Measurements from ENCODE around the gene GLDN.

Gene GLDN

GRCh38 chr15:51341366-51342226 lies at the start of gene GLDN:
GLDN (plus strand) TSS chr15:51341655; CDS start chr15:51341685, 30 bp downstream.
- DNase-seq = no peak

GRCh38 chr15:51298620-51299019 lies 42.8 kb upstream of the GLDN start:
- no peak for DNase-seq

DNA sequence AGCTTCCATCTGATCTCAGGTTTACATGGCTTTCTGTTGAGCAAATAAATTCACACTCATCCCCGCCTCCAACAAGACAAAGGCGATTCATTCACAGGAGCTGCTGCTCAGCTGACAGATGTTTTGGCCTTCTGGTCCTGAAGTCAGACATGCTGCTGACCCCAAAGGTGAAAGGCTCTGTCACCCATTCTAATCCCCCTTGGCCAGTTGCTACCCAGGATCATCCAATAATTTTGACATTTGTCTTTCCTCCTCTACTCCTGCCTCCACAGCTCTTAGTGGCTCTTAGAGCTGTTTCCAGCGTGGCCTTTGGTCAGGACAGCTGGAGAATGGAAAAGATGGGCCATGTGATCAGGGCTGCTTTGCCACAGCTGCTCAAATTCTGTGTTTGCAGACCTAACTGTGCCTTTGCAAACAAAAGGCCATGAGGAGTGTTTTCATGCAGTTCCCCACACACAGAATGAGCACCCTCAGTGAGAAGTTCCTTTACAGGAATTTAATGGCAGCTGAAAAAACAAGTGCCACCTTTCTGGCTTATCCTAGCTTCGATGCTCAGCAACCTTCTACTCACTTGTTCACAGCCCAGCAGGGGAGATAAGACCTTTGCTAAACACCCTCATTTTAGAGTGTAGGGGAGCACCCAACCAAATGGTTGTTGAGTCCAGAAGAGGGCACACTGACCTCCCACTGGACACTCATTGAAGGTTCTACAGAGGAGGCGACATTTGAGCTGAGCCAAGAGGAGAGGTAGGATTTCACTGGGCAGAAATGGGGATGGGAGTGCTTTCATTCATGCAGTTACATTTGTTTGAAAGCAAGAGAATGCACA lies 42.1 kb upstream of the GLDN start:
- no peak for DNase-seq

DNA sequence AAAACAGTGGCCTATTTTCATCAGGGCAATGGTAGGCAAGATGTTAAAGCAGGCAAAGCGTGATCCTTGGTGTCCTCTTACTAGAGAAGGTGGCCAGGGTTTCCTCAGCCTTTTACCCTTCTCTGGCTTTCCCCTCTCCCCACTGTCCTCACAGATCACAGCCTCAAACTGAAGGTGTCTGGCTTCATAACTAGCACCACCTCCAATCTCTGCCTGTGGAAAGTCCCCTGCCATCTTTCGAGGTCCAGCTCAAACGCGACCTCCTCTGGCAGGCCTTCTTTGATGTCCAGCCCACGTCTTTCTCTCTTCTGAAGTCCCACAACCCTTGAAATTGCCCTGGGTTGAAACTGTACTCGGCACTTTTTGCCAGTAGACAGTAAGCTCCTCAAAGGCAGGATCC lies 39.0 kb upstream of the GLDN start:
- DNase-seq = no peak

DNA sequence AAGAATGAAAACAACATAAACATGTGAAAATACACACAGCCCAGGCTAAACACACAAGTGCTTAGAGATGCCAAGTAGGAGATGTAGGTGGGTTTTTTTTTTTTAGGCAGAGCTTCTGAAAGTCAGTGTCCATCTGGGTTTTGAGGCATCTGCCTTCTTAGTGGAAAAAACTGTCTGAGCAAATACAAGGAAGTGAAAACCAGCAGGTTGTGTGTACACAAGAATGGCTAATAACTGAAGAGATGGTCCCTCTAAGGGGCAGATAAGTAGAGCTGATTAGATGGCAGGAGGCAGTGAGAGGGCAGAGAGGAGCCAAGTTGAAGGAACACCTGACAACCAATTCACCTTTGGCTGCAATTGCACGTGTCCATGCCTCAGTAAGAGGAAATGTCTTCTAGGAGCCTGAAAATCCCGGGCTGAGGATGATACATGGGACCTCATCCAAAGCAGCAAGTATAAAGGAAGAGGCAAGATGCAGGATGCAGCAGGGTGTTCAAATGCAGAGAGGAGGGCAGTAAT lies 37.9 kb upstream of the GLDN start:
- no peak for DNase-seq

- no peak for DNase-seq
Observed at GRCh38 chr15:51307325-51307724, 34.1 kb upstream of the GLDN start.

DNA sequence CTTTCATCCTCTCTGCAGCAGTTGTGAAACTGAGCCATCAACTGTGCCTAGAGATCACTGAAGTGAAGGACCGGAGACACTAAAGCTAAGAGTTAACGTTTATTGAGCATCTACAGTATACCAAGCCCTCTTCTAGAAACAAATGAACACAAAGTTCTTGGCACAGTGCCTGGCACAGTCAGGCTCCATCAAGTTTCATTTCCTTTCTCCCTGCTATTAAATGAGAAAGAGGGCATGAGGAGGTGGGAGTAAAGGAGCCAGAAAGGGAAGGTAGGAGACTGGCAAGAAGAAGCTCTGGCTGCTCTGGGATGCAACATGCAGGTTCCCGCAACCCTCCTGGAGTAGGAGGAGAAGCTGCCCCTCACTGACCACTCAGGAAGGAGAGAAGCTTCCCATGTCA lies 33.6 kb upstream of the GLDN start:
- DNase-seq = no peak

- no peak for DNase-seq
Observed at GRCh38 chr15:51310064-51310463, 31.4 kb upstream of the GLDN start.

- DNase-seq = no peak
Observed at GRCh38 chr15:51311510-51311909, 29.9 kb upstream of the GLDN start.

GRCh38 chr15:51312166-51313073 lies 29.0 kb upstream of the GLDN start:
- DNase-seq = no peak

DNA sequence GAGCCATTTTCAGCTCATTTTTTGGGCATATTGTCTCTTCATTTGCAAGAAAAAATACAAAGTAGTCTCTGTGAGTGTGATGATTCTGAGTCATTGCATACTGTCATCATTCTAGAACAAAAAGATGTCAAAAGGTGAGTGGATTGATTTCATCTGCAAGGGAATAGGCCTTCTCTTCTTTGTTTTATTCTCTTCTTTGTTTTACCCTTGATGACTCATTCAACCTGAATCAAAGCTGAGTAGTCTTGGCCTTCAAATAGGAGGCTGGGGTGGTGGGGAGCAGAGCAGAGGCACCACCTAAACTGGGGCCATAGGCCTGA lies 28.4 kb upstream of the GLDN start:
- no peak for DNase-seq

GRCh38 chr15:51313644-51314280 lies 27.7 kb upstream of the GLDN start:
- no peak for DNase-seq

DNA sequence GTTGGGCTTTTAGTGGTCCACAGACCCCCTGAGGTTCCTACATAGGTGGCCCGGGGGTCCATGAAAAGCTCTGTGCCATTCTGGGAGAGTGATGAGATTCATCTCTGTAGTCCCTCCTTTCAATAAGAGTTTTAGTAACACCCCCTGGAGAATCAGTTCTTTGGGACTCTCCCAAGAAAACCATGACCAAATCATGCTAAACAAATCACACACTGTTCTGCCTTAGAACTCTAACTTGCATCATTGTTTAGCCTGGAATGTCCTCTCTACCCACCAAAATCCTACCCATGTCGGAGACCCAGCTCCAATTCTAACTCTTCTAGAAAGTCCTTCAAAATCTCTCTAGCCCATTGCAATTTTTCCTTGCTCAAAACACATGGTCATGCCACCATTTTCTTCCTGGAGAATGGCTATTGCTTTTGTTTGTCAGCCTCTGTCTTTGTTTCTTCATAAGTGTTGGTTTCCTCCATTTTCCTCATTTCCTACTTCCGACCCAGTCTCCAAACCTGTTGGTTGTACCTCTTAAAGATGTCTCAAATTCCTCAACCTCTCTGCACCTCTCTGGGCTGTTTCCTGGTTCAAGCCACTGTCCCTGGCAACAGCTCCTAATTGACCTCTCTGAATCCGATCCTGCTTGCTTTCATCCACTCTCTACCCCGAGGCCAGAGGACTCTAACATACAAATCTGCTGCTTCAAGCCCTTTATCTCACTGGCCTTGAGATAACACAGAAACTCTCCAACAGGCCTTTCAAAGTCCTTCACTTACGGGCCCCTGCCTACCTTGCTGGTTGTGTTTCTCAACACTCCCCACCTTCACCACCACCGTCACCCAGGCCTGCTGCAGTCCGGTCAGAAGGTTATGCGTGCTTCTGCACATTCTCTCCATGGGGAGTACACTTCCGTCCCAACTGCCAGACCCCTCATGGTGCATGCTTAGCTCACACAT lies 26.8 kb upstream of the GLDN start:
- no peak for DNase-seq

DNA sequence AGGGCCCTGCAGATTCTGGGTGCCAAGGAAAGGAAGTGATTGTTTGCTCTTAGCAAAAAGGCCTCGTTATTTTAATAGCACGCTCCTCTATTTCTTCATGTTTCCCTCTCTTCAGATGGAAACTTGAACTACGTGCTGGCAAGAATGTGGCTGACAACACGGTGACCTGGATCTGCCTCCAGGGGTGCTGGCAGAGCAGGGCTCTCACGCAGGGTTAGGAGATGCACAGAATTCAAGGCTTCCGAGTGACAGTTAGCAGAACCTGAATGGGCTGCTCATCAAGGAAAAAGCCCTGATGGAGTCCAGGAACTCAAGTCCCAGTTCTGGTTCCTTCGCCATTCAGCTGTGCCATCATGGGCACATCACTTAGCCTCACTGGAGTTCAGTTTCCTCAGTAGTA lies 25.7 kb upstream of the GLDN start:
- DNase-seq = no peak

GRCh38 chr15:51316636-51317035 lies 24.8 kb upstream of the GLDN start:
- DNase-seq = no peak

GRCh38 chr15:51318382-51319150 lies 22.9 kb upstream of the GLDN start:
- DNase-seq = no peak

GRCh38 chr15:51319539-51319938 lies 21.9 kb upstream of the GLDN start:
- no peak for DNase-seq

DNA sequence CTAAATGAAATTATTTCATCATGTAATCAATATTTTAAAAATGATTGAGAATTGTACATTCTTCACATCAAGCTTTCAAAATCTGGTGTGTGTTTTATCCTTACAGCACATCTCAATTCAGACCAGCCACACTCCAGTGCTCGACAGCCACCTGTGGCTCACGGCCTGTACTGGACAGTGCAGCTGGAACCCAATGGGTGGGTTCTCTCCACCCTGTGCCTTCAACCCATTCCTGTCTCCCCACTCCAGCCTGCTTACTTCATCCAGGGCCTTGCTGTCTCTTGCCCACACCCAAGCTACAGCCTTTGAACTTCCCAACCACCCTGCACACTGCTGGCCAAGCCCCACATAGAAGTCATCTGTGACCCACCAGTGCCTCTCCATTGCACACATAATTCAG lies 20.6 kb upstream of the GLDN start:
- DNase-seq = no peak

- DNase-seq = no peak
Observed at GRCh38 chr15:51321316-51321715, 20.1 kb upstream of the GLDN start.

DNA sequence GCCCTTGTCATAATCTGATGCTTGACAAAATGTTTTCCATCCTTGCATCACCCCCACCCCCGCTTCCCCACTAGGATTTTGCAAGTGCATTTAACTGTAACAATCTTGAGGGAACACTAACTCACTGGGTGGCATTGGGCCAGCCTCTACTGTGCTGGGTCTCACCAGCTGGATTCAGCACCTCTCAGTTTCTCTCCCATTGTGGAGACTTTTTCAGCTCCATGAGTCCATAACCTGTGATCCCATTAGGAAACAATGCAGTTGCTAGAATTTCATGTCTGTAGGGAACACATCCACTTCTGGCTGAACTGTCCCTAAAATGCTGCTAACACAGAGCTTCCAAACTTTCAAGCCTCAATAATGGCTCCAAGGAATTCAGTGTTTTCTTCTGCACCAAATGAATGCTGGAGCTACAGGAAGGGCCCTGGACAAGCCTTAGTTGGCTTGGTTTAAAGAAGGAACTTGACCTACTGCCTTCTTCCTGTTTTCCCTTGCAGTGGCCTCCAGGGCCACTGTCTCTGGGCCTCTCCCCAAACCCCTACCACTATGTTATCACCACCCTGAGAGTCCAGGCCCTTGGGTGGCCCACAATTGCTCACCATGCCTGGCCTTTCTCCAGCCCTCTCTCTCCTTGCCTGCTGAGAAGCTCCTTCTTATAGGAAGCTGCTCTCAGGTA lies 18.7 kb upstream of the GLDN start:
- no peak for DNase-seq

Data from activated effector memory CD4-positive, alpha-beta T cell treated with Interleukin-2 at 50 U/mL for 16 hours (primary cell).